ENCODE results near the gene PCNT.

Gene PCNT

DNA sequence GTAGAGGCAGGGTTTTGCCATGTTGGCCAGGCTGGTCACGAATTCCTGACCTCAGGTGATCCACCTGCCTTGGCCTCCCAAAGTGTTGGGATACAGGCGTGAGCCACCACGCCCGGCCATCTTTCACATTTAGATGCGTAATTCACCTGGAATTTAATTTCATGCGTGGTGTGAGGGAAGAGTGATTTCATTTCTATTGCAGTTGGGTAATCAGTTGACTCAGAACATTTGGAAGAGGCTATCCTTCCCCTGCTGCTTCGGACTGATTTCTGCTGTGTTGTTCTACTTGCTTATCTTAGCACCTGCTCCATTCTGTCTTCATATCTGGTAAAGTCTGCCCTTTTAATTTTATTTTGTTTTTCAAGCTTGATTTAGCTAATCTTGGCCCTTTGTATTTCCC is 153.8 kb downstream of the PCNT start:
- no peak for DNase-seq (ENCODE audit: low read depth, low spot score)

DNA sequence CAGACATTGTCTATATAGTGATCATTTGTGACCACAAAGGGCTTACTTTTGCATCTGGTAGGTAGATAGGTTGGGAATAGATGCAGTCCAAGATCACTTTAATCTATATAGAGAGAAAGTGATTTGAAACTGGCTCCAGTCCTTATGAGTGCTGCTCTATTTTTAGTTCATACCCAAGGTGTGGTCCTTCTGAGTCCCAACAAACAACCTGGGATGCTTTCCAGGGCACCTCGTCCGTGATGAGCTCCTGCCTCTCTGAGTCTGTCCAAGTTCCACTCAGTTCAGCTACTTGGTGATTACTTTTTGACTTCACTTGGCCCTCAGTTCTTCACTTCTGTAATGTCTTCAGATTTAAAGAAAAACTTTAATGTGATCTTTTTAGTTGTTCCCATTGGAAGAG is 155.0 kb downstream of the PCNT start:
- DNase-seq (ENCODE audit: low read depth, low spot score) = no peak

- DNase-seq (ENCODE audit: low read depth, low spot score) = no peak
Observed at GRCh38 chr21:46480466-46480865, 156.5 kb downstream of the PCNT start.

GRCh38 chr21:46482225-46482845 is 158.4 kb downstream of the PCNT start:
- DNase-seq (ENCODE audit: low read depth, low spot score) = no peak

- DNase-seq (ENCODE audit: low read depth, low spot score) = no peak
Observed at GRCh38 chr21:46482846-46483231, 158.9 kb downstream of the PCNT start.

DNA sequence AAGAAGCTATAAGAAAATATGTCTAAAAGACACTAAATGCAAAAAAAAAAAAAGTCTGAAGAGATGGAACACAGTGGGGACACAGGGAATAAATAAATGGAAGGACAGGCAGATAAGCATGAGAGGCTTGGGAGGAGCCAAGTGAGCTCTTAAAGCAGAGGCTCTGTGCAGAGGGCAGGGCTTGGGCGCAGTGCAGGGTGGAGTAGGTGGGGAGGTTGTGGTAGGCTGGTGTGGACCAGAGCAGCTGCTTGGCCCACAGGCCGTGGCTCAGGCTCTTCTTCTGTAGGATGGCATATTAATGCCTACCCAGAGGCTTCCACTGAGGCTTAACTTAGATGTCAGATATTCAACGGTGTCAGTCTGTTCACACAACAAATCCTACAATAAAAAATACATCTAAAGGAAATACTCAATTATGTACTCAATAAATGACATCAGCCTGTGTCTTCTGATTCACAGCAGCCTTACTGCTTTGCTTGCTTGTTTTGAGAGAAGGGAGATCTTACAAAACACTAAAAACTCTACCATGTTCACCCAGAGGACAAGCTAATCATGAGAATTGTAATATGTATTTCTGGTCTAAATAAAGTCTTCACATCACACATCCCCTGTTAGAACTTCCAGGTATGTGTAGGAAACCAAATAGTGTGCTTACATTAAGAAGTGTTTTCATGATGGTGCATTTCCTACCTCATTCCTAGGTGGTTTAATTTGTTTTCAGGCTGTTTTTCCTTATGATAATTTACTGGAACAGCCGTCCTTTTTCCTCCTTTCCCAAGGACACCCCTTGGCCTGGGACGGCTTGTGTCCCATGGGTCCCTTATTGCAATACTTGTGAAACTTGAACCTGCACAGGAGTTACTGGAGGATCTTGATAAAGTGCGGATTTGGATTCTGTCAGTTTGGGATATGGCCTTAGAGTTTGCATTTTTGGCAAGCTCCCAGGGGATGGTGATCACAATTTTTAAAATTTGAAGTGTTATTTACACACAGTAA is 159.6 kb downstream of the PCNT start:
- DNase-seq (ENCODE audit: low read depth, low spot score) = no peak

GRCh38 chr21:46486481-46487126 is 162.6 kb downstream of the PCNT start:
- DNase-seq (ENCODE audit: low read depth, low spot score) = no peak

- DNase-seq (ENCODE audit: low read depth, low spot score) = no peak
Observed at GRCh38 chr21:46489162-46489663, 165.3 kb downstream of the PCNT start.

GRCh38 chr21:46489800-46490199 is 165.8 kb downstream of the PCNT start:
- DNase-seq (ENCODE audit: low read depth, low spot score) = no peak

DNA sequence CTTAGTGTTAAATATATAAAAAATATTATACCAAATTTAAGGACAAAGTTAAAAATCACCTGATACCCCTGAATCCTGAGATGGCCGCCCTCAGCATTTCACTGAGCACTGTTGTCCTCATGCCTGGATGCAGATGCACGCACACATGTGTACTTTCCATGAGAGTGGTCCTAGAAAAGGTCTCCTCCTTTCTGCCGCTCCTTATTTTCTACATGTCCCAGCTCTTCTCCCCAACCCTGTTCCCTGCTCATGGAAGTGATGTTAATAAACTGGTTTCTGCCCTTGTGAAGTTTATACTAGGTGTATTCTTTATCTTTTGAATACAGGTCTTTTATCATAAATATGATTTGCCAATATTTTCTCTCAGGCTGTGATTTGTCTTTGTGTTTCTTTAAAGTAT is 167.6 kb downstream of the PCNT start:
- no peak for DNase-seq (ENCODE audit: low read depth, low spot score)

GRCh38 chr21:46492851-46493250 is 168.9 kb downstream of the PCNT start:
- DNase-seq (ENCODE audit: low read depth, low spot score) = no peak

DNA sequence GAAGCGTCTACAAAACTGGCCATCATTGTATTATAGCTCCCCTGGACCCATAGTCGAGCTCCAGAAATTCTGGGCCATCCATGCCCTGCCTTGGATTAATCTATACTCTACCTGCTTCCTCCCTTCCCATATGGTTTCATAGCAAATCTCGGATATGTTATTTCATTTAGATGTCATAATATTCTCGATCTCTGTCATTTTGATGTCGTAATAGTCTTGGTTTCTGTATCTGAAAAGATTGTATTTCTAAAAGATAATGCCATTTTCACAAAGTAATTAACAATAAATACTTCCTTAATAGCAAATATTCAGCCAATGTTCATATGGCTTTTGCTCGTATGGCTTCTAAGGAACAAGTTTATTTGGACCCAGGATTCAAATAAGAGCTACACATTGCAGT is 169.9 kb downstream of the PCNT start:
- no peak for DNase-seq (ENCODE audit: low read depth, low spot score)

Measured in iPS DF 19.7 (cell line).